ENCODE data around the gene MACROD2. TPM values are rescaled to one million over a fixed set of nuclear protein-coding genes. Genes with fewer than 3 reads are reported as not detected.

The MACROD2 gene
- total and polyA plus RNA-seq, 2 of the 4 experiments (the other 2 are of a cell fraction) = not detected

- ATAC-seq (ENCODE audit: low read depth) = no peak
- Histone ChIP-seq H3K4me1 (ENCODE audit: control insufficient read depth, insufficient read depth, low read length) (no peaks in the 10 kb centered on the region), H3K79me1 (ENCODE audit: low read depth in 1 of 2, low read length in 2 of 2) (no peaks in the 10 kb centered on the region), H2AK5ac (ENCODE audit: low read depth, low read length) (no peak overlapping the region), H4K20me1 (ENCODE audit: insufficient read depth, low read length) (no peaks in the 10 kb centered on the region), H3K36me3 (ENCODE audit: control insufficient read depth, insufficient read depth, low read length) (no peaks in the 10 kb centered on the region), H3K14ac (replicated peaks; ENCODE audit: low read depth, low read length) (no peak overlapping the region), H3K27ac (ENCODE audit: insufficient read depth, low read length) (no peak overlapping the region), H3K23ac (ENCODE audit: low read depth, low read length) (no peak overlapping the region), H3K9me3 (ENCODE audit: control insufficient read depth, insufficient read depth, low read length) (peaks cover 27% of the 10 kb centered on the region), H3K9ac (ENCODE audit: low read depth, low read length) (no peak overlapping the region), H3K4ac (ENCODE audit: low read depth, low read length) (no peak overlapping the region), H2BK15ac (ENCODE audit: low read depth, low read length) (no peak overlapping the region), H3K18ac (ENCODE audit: low read depth, low read length) (no peak overlapping the region), H2AK9ac (replicated peaks; ENCODE audit: low read depth, low read length, poor library complexity) (no peak overlapping the region), H3K27me3 (ENCODE audit: control insufficient read depth, insufficient read depth, low read length) (no peaks in the 10 kb centered on the region), H2BK120ac (ENCODE audit: low read depth, low read length) (no peak overlapping the region), H3K4me2 (ENCODE audit: low read depth, low read length) (no peak overlapping the region), H4K8ac (ENCODE audit: low read depth in 2 of 2, low read length in 2 of 2) (no peak overlapping the region), H3K56ac (ENCODE audit: extremely low read depth, insufficient read depth, low read length) (no peak overlapping the region), H2AFZ (replicated peaks; ENCODE audit: low read length, poor library complexity) (no peak overlapping the region), H4K91ac (ENCODE audit: insufficient read depth, low read depth, low read length) (no peak overlapping the region), H2BK20ac (ENCODE audit: low read depth, low read length) (no peak overlapping the region), H3K9me1 (ENCODE audit: insufficient read depth, low read length) (no peaks in the 10 kb centered on the region), H3K4me3 (ENCODE audit: insufficient read depth, low read depth, low read length) (no peak overlapping the region), H2BK5ac (ENCODE audit: low read depth, low read length, poor library complexity, severe bottlenecking) (no peak overlapping the region), H4K5ac (ENCODE audit: low read depth, low read length) (no peak overlapping the region)
- CTCF ChIA-PET = no interaction called here
- dilution Hi-C loops (cut with HindIII; ENCODE audit: low sequenced_read_pairs, unreplicated experiment) (no loop called here), in situ Hi-C loops (cut with MboI; ENCODE audit: low sequenced_read_pairs) (no loop called here), intact Hi-C loops (cut with micrococcal nuclease) (no loop called here)
- no peak for DNase-seq
- WGBS, 2 experiments (ENCODE audit: extremely low coverage in 2 of 2, insufficient read length in 1 of 2) = no CpG with 5 or more reads among the region's 3 CpGs
- TF ChIP-seq CEBPB (IDR thresholded peaks at IDR 0.05; ENCODE audit: low read depth, low read length) (no peak), MAFK (IDR thresholded peaks at IDR 0.05; ENCODE audit: low read depth, low read length) (no peak), CTCF (conservative IDR thresholded peaks at IDR 0.05; ENCODE audit: low read depth, low read length) (no peak), ELK1 (IDR thresholded peaks at IDR 0.05; ENCODE audit: borderline replicate concordance, low read depth, low read length) (no peak), POLR2A (IDR thresholded peaks at IDR 0.05; ENCODE audit: low read depth, low read length) (no peak), RFX5 (IDR thresholded peaks at IDR 0.05; ENCODE audit: low read depth, low read length) (no peak), MXI1 (IDR thresholded peaks at IDR 0.05; ENCODE audit: borderline replicate concordance, low read depth, low read length) (no peak), NFE2L2 (IDR thresholded peaks at IDR 0.05; ENCODE audit: low read depth, low read length) (no peak), SMC3 (IDR thresholded peaks at IDR 0.05; ENCODE audit: low read depth, low read length) (no peak), USF2 (IDR thresholded peaks at IDR 0.05; ENCODE audit: low read depth, low read length) (no peak), BHLHE40 (IDR thresholded peaks at IDR 0.05; ENCODE audit: low read depth, low read length) (no peak), CHD1 (IDR thresholded peaks at IDR 0.05; ENCODE audit: low read depth, low read length) (no peak), MAZ (IDR thresholded peaks at IDR 0.05; ENCODE audit: borderline replicate concordance, low read depth, low read length) (no peak), RCOR1 (IDR thresholded peaks at IDR 0.05; ENCODE audit: insufficient replicate concordance, low read length) (no peak), FOS (IDR thresholded peaks at IDR 0.05; ENCODE audit: low read depth, low read length) (no peak), RAD21 (IDR thresholded peaks at IDR 0.05; ENCODE audit: low read length) (no peak)
- BruUV-seq (replicated peaks) = no TSS peak
- POLR2A ChIA-PET (ENCODE audit: unreplicated experiment) = no interaction called here
Observed at GRCh38 chr20:16007164-16007563, 2011.8 kb downstream of the MACROD2 start.

Data from IMR-90 (cell line).